Astrocyte (in vitro differentiated cells and primary cell): ENCODE results near the gene BARX1. TPM values are rescaled to one million over a fixed set of nuclear protein-coding genes. Genes with fewer than 3 reads are reported as not detected.
A peak's percentile ranks its signal among the peaks of the same experiment; 100 is the strongest.

ENCODE experiments used
- DNase-seq: peaks from one replicate; pipeline ENCODE4 v3.0.0-alpha.2; 2010; ENCODE audit warnings: low read depth
- FAIRE-seq: peaks from 2 replicates; lab custom pipeline; 2011; peaks lifted over from hg19 to GRCh38; lab: Jason Lieb, UNC
- H2AFZ ChIP-seq: 2 replicates; pipeline ENCODE4 v1.6.0; 2012; ENCODE audit warnings: low read depth, low read length, inconsistent platforms
- H3K27ac ChIP-seq: 2 replicates; pipeline ENCODE4 v1.5.1; 2011; ENCODE audit warnings: low read depth, low read length, inconsistent platforms
- H3K27me3 ChIP-seq: 2 replicates; pipeline ENCODE4 v1.6.0; 2011; ENCODE audit warnings: low read length, inconsistent platforms; ENCODE audit not compliant: insufficient read depth
- H3K36me3 ChIP-seq: 2 replicates; pipeline ENCODE4 v1.5.1; 2011; ENCODE audit warnings: low read length, inconsistent platforms; ENCODE audit not compliant: insufficient read depth
- H3K4me1 ChIP-seq: 2 replicates; pipeline ENCODE4 v1.5.1; 2011; ENCODE audit warnings: low read length, inconsistent platforms; ENCODE audit not compliant: insufficient read depth
- H3K4me2 ChIP-seq: 2 replicates; pipeline ENCODE4 v1.6.0; 2012; ENCODE audit warnings: low read length, inconsistent platforms
- H3K4me3 ChIP-seq: 2 replicates; pipeline ENCODE4 v1.5.1; 2011; ENCODE audit warnings: low read depth, mild to moderate bottlenecking, low read length, inconsistent platforms; ENCODE audit not compliant: insufficient read depth
- H3K79me2 ChIP-seq: 2 replicates; pipeline ENCODE4 v1.6.0; 2012; ENCODE audit warnings: mild to moderate bottlenecking, low read length, inconsistent platforms; ENCODE audit not compliant: insufficient read depth
- H3K9ac ChIP-seq: 2 replicates; pipeline ENCODE4 v1.6.0; 2012; ENCODE audit warnings: mild to moderate bottlenecking, low read length, inconsistent platforms
- H3K9me3 ChIP-seq: 2 replicates; pipeline ENCODE4 v1.5.1; 2012; ENCODE audit warnings: low read depth, mild to moderate bottlenecking, low read length, inconsistent platforms; ENCODE audit not compliant: insufficient read depth
- H4K20me1 ChIP-seq: 2 replicates; pipeline ENCODE4 v1.6.0; 2012; ENCODE audit warnings: low read length, inconsistent platforms; ENCODE audit not compliant: insufficient read depth
- H3K27ac Mint-ChIP-seq: one replicate; pipeline ENCODE4 v1.8.0; 2021; ENCODE audit warnings: mild to moderate bottlenecking, mixed read lengths; ENCODE audit not compliant: unreplicated experiment
- H3K27me3 Mint-ChIP-seq: one replicate; pipeline ENCODE4 v1.8.0; 2021; ENCODE audit warnings: low read depth, mixed read lengths; ENCODE audit not compliant: unreplicated experiment
- H3K36me3 Mint-ChIP-seq: one replicate; pipeline ENCODE4 v1.8.0; 2021; ENCODE audit warnings: low read depth, mixed read lengths; ENCODE audit not compliant: unreplicated experiment
- H3K4me1 Mint-ChIP-seq: one replicate; pipeline ENCODE4 v1.8.0; 2021; ENCODE audit warnings: low read depth, mixed read lengths; ENCODE audit not compliant: unreplicated experiment
- H3K4me3 Mint-ChIP-seq: one replicate; pipeline ENCODE4 v1.8.0; 2021; ENCODE audit warnings: mild to moderate bottlenecking, moderate library complexity, mixed read lengths; ENCODE audit not compliant: unreplicated experiment
- H3K9me3 Mint-ChIP-seq: one replicate; pipeline ENCODE4 v1.8.0; 2021; ENCODE audit warnings: mild to moderate bottlenecking, mixed read lengths; ENCODE audit not compliant: unreplicated experiment
- EZH2 ChIP-seq: IDR thresholded peaks from 2 replicates; pipeline ENCODE4 v1.6.1; 2012; ENCODE audit warnings: mild to moderate bottlenecking, low read length, inconsistent platforms; ENCODE audit not compliant: insufficient read depth
- total RNA-seq: library from RNA; stranded (reverse); gene quantifications from 2 replicates; pipeline ENCODE4 v1.2.1, GENCODE V29; 2021
- TF ChIP-seq, protein P1 (sequence below): IDR thresholded peaks from 2 replicates; pipeline ENCODE4 v1.5.1; 2011; ENCODE audit warnings: low read depth, mild to moderate bottlenecking, inconsistent platforms, low read length, moderate library complexity; ENCODE audit not compliant: insufficient read depth

BARX1 gene
- total RNA-seq, 1 donor from 2014 or later = 0.73 TPM

DNA sequence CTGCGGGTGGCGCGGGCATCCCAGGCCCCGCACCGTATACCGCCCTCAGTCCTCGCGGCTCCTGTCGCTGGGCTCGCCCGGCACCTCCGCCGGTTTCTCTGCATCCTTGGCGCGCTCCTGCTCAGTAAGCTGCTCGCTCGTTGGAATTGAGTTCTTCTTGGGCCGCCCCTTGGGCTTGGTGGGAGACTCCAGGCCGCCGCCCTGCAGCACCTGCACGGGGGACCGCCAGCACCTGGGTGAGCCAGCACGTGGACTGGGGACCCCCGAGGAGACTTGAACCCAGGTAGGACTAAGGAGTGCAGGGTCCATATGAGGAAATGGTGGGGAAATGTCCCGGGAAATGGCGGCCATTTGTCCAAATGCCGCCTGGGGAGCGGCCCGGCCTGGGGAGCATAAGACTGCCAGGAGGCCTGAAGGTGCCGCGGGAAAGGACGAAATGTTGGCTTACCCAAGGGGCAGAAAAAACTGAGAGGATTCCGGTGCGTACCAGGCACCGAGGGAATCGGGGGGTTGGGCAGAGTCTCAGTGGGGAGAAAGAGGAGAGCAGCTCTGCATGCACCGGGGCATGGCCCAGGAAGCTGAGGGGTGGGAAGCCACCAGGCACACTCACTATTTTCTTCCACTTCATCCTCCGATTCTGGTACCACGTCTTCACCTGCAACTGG lies 2.9 kb downstream of the BARX1 start:
- H3K9me3 Mint-ChIP-seq = peaks cover 21% of the 10 kb centered on the region
- no peak overlapping the region for H3K27ac ChIP-seq
- peaks cover 4% of the 10 kb centered on the region for H3K36me3 Mint-ChIP-seq
- H3K4me3 ChIP-seq = no peak overlapping the region
- H3K9me3 ChIP-seq = peaks cover 12% of the 10 kb centered on the region
- no peaks in the 10 kb centered on the region for H3K4me1 Mint-ChIP-seq
- no peak overlapping the region for H3K4me3 Mint-ChIP-seq
- H3K27me3 ChIP-seq = peaks cover 90% of the 10 kb centered on the region
- TF ChIP-seq, protein P1, sequence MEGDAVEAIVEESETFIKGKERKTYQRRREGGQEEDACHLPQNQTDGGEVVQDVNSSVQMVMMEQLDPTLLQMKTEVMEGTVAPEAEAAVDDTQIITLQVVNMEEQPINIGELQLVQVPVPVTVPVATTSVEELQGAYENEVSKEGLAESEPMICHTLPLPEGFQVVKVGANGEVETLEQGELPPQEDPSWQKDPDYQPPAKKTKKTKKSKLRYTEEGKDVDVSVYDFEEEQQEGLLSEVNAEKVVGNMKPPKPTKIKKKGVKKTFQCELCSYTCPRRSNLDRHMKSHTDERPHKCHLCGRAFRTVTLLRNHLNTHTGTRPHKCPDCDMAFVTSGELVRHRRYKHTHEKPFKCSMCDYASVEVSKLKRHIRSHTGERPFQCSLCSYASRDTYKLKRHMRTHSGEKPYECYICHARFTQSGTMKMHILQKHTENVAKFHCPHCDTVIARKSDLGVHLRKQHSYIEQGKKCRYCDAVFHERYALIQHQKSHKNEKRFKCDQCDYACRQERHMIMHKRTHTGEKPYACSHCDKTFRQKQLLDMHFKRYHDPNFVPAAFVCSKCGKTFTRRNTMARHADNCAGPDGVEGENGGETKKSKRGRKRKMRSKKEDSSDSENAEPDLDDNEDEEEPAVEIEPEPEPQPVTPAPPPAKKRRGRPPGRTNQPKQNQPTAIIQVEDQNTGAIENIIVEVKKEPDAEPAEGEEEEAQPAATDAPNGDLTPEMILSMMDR = no peak
- no peak for TF ChIP-seq EZH2
- no peak overlapping the region for H3K4me2 ChIP-seq
- H3K27me3 Mint-ChIP-seq = peaks cover 65% of the 10 kb centered on the region
- DNase-seq (no peak), FAIRE-seq (no peak)
- H4K20me1 ChIP-seq = no peaks in the 10 kb centered on the region
- peaks cover 3% of the 10 kb centered on the region for H3K4me1 ChIP-seq
- no peak overlapping the region for H3K9ac ChIP-seq
- H3K27ac Mint-ChIP-seq = no peak overlapping the region
- H3K36me3 ChIP-seq = no peaks in the 10 kb centered on the region
- no peak overlapping the region for H2AFZ ChIP-seq
- no peaks in the 10 kb centered on the region for H3K79me2 ChIP-seq

DNA sequence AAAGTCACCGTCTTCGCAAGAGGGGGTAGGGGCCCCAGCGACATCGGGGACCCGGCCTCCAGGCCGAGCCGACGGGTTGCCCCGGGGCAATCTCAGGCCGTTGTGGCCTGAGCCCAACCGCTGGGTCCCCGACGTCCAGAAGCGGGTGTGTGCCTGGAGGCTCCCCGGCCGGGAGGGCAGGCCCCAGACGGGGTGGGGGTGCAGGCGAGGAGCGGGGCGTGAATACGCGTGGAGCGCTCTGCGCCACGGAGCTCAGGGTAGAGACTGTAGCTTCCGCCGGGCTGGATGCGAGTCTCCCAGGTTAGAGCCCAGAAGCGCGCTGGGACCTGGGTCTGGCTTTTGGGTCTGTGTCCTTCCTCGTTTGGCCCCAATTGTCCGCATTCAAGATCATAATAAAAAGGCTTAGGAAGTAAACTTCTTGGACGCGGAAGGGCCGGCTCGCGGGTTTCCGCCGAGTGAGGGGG lies 3.5 kb downstream of the BARX1 start:
- no peak overlapping the region for H2AFZ ChIP-seq
- Mint-ChIP-seq H3K27ac (no peak overlapping the region), H3K27me3 (peaks cover 67% of the 10 kb centered on the region), H3K4me3 (no peak overlapping the region), H3K9me3 (peaks cover 21% of the 10 kb centered on the region), H3K36me3 (peaks cover 4% of the 10 kb centered on the region), H3K4me1 (no peaks in the 10 kb centered on the region)
- peaks cover 3% of the 10 kb centered on the region for H3K4me1 ChIP-seq
- no peak overlapping the region for H3K4me3 ChIP-seq
- H3K27ac ChIP-seq = no peak overlapping the region
- peak overlapping the region; percentile 85 for H3K4me2 ChIP-seq
- H3K27me3 ChIP-seq = peaks cover 91% of the 10 kb centered on the region
- peaks cover 12% of the 10 kb centered on the region for H3K9me3 ChIP-seq
- no peaks in the 10 kb centered on the region for H4K20me1 ChIP-seq
- no peaks in the 10 kb centered on the region for H3K79me2 ChIP-seq
- FAIRE-seq (no peak), DNase-seq (no peak)
- TF ChIP-seq, protein P1 = no peak
- TF ChIP-seq EZH2 = peak; percentile 62
- H3K36me3 ChIP-seq = no peaks in the 10 kb centered on the region
- no peak overlapping the region for H3K9ac ChIP-seq
